SK-N-MC (cell line): Measurements from ENCODE around the gene FCRL2.

Experiments
- EZH2 ChIP-seq: fragments of 200-600 bp; sonication (generic); IDR thresholded peaks from one replicate; pipeline ENCODE4 v1.6.1; 2017; ENCODE audit warnings: antibody characterized with exemption
- POLR2AphosphoS5 ChIP-seq: IDR thresholded peaks from 2 replicates; pipeline ENCODE4 v1.6.1; 2012; ENCODE audit warnings: mild to moderate bottlenecking, low read depth, low read length, borderline replicate concordance

DNA sequence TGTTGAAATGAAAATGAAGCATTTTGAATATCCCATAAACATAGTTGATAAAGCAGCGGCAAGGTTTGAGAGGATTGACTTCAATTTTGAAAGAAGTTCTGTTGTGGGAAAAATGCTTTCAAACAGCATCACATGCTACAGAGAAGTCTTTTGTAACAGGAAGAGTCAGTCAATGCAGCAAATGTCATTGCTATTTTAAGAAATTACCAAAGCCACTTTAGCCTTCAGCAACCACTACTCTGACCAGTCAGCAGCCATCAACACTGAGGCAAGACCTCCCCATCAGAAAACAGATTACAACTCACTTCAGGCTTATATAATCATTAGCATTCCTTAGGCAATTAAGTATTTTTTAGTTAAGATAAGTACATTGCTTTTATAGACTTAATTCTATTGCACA is 42.6 kb downstream of the FCRL2 start:
- TF ChIP-seq POLR2AphosphoS5 (no peak), EZH2 (no peak)
